ENCODE measurements around the gene ROM1. TPM values are rescaled to one million over a fixed set of nuclear protein-coding genes. Genes with fewer than 3 reads are reported as not detected.
"Not testable (repeated sequence)": the region's sequence is repeated elsewhere in the genome, so short reads cannot be mapped to it uniquely, and the experiment has no call there.

The ROM1 gene
- total RNA-seq, 4 donors from 2014 or later, result 3.7 to 11.9 (median 10.1) TPM

DNA sequence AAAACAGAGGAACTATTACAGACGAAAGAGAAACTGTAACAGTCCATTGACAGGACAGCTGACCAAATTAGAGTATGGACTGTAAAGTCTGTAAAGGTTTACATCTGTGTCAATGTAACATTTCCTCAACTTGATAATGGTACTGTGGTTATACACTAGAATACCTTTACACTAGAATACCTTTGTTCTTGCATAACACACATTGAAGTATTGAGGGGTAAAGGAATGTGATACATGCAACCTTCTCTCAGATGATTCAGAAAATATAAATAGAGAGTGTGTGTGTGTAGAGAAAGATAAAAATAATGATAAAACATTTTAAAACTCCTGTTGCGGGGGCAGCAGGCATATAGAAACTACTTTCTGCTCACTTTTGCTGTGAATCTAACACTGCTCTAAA lies 33.8 kb upstream of the ROM1 start:
- DNase-seq (ENCODE audit: extremely low spot score), result no peak
- Histone ChIP-seq H3K4me3 (no peak overlapping the region), H3K27me3 (no peaks in the 10 kb centered on the region), H3K36me3 (peaks cover 20 to 79% (median 59%) of the 10 kb centered on the region in 4 donors), H3K4me1 (peaks cover 23 to 28% (median 26%) of the 10 kb centered on the region in 4 donors), H3K27ac (replicated peaks in 1 of 4) (no peak overlapping the region), H3K9me3 (no peaks in the 10 kb centered on the region)
- 88% methylated on average over 2 of the region's 2 CpGs for WGBS
- intact Hi-C loops (cut with DNase I), result no loop called here
- TF ChIP-seq EP300 (IDR thresholded peaks at IDR 0.05) (no peak), POLR2AphosphoS5 (IDR thresholded peaks at IDR 0.05) (no peak), POLR2A (IDR thresholded peaks at IDR 0.05; ENCODE audit: low read depth) (no peak)
- TF ChIP-seq, protein P1, sequence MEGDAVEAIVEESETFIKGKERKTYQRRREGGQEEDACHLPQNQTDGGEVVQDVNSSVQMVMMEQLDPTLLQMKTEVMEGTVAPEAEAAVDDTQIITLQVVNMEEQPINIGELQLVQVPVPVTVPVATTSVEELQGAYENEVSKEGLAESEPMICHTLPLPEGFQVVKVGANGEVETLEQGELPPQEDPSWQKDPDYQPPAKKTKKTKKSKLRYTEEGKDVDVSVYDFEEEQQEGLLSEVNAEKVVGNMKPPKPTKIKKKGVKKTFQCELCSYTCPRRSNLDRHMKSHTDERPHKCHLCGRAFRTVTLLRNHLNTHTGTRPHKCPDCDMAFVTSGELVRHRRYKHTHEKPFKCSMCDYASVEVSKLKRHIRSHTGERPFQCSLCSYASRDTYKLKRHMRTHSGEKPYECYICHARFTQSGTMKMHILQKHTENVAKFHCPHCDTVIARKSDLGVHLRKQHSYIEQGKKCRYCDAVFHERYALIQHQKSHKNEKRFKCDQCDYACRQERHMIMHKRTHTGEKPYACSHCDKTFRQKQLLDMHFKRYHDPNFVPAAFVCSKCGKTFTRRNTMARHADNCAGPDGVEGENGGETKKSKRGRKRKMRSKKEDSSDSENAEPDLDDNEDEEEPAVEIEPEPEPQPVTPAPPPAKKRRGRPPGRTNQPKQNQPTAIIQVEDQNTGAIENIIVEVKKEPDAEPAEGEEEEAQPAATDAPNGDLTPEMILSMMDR (IDR thresholded peaks at IDR 0.05), result no peak

DNA sequence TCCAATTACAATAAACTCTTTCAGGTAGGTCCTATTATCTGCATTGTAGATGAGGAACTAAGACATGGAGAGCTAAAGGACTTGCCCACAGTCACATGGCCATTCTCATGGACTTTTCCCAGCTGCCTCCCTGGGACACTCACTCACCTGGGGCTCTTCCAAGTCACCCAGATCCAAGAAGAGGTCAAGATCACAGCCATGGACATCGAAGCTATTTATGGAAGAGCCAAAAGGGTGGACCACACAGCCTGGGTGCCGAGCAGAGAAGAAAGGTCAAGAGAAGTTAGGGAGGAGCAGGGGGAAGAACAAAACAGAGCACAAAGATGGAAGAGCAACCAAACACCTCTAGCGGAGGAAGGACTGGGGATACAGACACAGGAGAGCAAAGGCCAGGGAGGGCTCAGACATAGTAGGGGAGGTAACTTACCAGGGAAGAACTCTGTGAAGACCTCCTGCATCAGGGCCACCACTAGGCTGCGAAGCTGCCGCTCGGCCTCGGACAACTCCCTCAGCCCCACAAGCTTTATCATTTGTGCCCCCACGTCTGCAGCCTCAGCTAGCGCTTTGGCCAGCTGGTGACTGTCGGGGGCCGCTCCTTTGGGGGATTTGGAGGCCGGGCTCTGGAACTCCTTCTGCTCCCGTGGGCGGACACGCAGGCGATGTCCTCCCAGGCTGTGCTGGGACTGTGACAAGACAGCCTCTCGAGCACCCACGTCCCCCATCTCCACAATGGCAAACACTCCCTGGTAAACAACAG lies 31.9 kb upstream of the ROM1 start:
- Histone ChIP-seq H3K27ac (replicated peaks in 1 of 4) (no peak overlapping the region), H3K9me3 (no peaks in the 10 kb centered on the region), H3K36me3 (peaks cover 27 to 91% (median 64%) of the 10 kb centered on the region in 4 donors), H3K4me1 (peaks cover 4 to 9% (median 7%) of the 10 kb centered on the region in 4 donors), H3K4me3 (no peak overlapping the region), H3K27me3 (no peaks in the 10 kb centered on the region)
- TF ChIP-seq POLR2AphosphoS5 (IDR thresholded peaks at IDR 0.05) (no peak), EP300 (IDR thresholded peaks at IDR 0.05) (no peak), POLR2A (IDR thresholded peaks at IDR 0.05; ENCODE audit: low read depth) (no peak)
- TF ChIP-seq, protein P1 (IDR thresholded peaks at IDR 0.05), result no peak
- intact Hi-C loops (cut with DNase I), result no loop called here
- WGBS, result 86% methylated on average over 9 of the region's 18 CpGs
- no peak for DNase-seq (ENCODE audit: extremely low spot score)

DNA sequence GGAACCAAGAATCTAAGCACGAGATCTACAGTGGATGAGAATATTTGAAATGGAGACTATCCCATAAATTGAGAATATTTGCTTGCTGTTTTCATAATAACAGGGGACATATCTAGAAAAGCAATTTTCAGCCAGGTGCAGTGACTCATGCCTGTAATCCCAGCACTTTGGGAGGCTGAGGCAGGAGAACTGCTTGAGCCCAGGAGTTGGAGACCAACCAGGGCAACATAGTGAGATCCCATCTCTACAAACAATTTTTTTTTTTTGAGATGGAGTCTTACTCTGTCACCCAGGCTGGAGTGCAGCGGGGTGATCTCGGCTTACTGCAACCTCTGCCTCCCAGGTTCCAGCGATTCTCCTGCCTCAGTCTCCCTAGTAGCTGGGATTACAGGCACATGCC lies 31.3 kb upstream of the ROM1 start:
- H3K9me3 ChIP-seq; H3K27me3 ChIP-seq; intact Hi-C loops (cut with DNase I); H3K27ac ChIP-seq (replicated peaks in 1 of 4); H3K4me1 ChIP-seq; H3K4me3 ChIP-seq; DNase-seq (ENCODE audit: extremely low spot score): not testable (repeated sequence)
- 98% methylated on average over 4 of the region's 4 CpGs for WGBS
- peaks cover 25 to 90% (median 64%) of the 10 kb centered on the region in 4 donors for H3K36me3 ChIP-seq

DNA sequence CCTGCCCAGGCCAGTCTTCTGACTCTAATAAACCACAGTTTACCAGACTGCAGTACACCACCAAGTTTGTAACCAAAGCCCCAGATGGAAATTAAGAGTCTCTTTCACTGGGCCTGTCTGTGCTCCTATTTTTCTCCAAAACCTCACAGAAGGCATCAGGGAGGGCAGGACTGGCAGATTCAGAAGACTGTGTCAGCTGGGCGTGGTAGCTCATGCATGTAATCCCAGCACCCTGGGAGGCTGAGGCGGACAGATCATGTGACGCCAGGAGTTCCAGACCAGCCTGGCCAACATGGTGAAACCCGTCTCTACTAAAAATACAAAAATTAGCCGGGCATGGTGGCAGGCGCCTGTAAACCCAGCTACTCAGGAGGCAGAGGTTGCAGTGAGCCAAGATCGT lies 27.7 kb upstream of the ROM1 start:
- DNase-seq (ENCODE audit: extremely low spot score); H3K27ac ChIP-seq (replicated peaks in 1 of 4); H3K27me3 ChIP-seq; H3K9me3 ChIP-seq; H3K4me3 ChIP-seq; intact Hi-C loops (cut with DNase I): not testable (repeated sequence)
- 98% methylated on average over 7 of the region's 7 CpGs for WGBS
- Histone ChIP-seq H3K4me1 (peaks cover 6 to 12% (median 11%) of the 10 kb centered on the region in 4 donors), H3K36me3 (peaks cover 15 to 77% (median 54%) of the 10 kb centered on the region in 4 donors)

DNA sequence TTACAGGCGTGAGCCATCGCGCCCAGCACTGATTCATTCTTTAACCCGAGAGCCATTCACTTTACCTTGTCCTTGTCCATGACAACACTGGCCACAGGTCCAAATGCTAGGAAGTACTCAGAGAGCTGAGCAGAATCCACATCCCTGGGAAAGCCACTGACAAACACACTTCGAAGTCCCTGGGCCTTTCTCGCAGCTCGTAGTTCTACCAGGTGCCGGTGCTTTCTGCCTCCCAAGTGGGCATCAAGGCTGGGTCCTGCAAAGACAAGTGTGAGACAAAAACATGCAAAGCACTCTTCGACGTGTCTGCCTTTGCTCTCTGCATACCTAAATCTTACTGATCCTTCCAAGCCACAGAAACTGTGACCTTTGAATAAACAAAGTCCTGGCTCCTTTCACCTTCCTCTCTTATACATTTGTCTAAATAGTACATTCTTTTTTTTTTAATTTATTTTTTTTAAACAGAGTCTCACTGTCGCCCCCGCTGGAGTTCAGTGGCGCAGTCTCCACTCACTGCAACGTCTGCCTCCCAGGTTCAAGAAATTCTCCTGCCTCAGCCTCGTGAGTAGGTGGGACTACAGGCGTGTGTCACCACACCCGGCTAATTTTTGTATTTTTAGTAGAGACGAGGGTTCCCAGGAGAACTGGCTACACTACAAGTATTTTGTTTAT lies 24.0 kb upstream of the ROM1 start:
- no peak for DNase-seq (ENCODE audit: extremely low spot score)
- no peaks in the 10 kb centered on the region for H3K9me3 ChIP-seq
- no peaks in the 10 kb centered on the region for H3K27me3 ChIP-seq
- peaks cover 33 to 41% (median 39%) of the 10 kb centered on the region in 4 donors for H3K4me1 ChIP-seq
- 60% methylated on average over 18 of the region's 18 CpGs for WGBS
- intact Hi-C loops (cut with DNase I), result no loop called here
- H3K36me3 ChIP-seq, result peaks cover 20 to 55% (median 44%) of the 10 kb centered on the region in 4 donors
- TF ChIP-seq EP300 (IDR thresholded peaks at IDR 0.05) (no peak), POLR2AphosphoS5 (IDR thresholded peaks at IDR 0.05) (no peak), POLR2A (IDR thresholded peaks at IDR 0.05; ENCODE audit: low read depth) (no peak)
- TF ChIP-seq, protein P1 (IDR thresholded peaks at IDR 0.05), result no peak
- H3K27ac ChIP-seq (replicated peaks in 1 of 4), result no peak overlapping the region
- H3K4me3 ChIP-seq, result no peak overlapping the region

Measured in esophagus muscularis mucosa (tissue), 4 donors.